ENCODE measurements around the gene FCER1G. TPM values are rescaled to one million over a fixed set of nuclear protein-coding genes. Genes with fewer than 3 reads are reported as not detected.

FCER1G gene
- total RNA-seq, 1 experiment from 2014 or later, result not detected

DNA sequence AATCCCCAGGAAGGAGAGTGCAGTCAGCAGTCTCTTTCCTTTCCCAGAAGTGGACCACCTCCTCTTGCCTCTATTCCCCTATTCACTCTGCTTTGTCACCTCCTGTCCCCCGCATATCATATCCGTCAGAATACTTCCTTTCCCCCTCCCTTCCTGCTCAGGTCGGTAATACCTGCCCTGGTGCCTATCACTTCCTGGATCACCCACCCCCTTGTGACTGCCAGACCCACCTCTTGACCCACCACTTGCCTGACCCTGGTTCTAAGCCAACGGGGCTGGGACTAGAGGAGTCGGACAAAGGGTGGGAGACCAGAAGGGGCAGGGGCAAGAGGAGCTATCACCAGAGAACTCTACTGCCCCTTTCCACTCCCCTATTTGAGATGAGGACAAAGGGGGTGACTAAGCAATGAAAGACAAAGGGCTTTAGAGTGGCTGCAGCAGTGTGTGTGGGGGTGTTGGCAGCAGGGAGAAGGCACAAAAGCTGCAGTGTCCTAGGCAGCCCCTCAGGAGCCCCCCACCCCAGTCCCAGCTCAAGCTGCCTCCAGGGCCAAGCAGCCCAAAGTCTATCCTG lies 14.6 kb upstream of the FCER1G start:
- Histone ChIP-seq H4K20me1 (ENCODE audit: low read length) (no peaks in the 10 kb centered on the region), H3F3A (ENCODE audit: low read length, unreplicated experiment) (no peaks in the 10 kb centered on the region), H3K4me2 (ENCODE audit: low read length) (no peak overlapping the region), H2AFZ (ENCODE audit: low read length) (no peak overlapping the region), H3K4me3 (ENCODE audit: low read length) (no peak overlapping the region), H3K36me3 (ENCODE audit: low read depth, low read length) (peaks cover 12% of the 10 kb centered on the region; the same call in 1 of the 2 replicates), H3K4me1 (ENCODE audit: insufficient read depth, low read length) (peaks cover 26% of the 10 kb centered on the region), H3K27me3 (ENCODE audit: low read length) (no peaks in the 10 kb centered on the region), H3K9me3 (ENCODE audit: low read length) (no peaks in the 10 kb centered on the region), H3K9ac (ENCODE audit: low read length) (no peak overlapping the region), H3K79me2 (ENCODE audit: low read length) (peaks cover 29% of the 10 kb centered on the region), H3K9me2 (replicated peaks; ENCODE audit: low read length) (no peaks in the 10 kb centered on the region), H3K27ac (ENCODE audit: low read length) (no peak overlapping the region)
- ChIA-PET POLR2A (ENCODE audit: unreplicated experiment) (no interaction called here), CTCF (no interaction called here)
- BruUV-seq (replicated peaks), result no TSS peak
- no peak for DNase-seq
- intact Hi-C loops (cut with micrococcal nuclease), result no loop called here
- no peak for ATAC-seq
- TF ChIP-seq EZH2phosphoT487 (IDR thresholded peaks at IDR 0.05; ENCODE audit: borderline replicate concordance, low read length) (no peak), EZH2 (IDR thresholded peaks at IDR 0.05; ENCODE audit: low read length, unreplicated experiment) (no peak)
- TF ChIP-seq, protein P1, sequence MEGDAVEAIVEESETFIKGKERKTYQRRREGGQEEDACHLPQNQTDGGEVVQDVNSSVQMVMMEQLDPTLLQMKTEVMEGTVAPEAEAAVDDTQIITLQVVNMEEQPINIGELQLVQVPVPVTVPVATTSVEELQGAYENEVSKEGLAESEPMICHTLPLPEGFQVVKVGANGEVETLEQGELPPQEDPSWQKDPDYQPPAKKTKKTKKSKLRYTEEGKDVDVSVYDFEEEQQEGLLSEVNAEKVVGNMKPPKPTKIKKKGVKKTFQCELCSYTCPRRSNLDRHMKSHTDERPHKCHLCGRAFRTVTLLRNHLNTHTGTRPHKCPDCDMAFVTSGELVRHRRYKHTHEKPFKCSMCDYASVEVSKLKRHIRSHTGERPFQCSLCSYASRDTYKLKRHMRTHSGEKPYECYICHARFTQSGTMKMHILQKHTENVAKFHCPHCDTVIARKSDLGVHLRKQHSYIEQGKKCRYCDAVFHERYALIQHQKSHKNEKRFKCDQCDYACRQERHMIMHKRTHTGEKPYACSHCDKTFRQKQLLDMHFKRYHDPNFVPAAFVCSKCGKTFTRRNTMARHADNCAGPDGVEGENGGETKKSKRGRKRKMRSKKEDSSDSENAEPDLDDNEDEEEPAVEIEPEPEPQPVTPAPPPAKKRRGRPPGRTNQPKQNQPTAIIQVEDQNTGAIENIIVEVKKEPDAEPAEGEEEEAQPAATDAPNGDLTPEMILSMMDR (conservative IDR thresholded peaks at IDR 0.05; ENCODE audit: low read depth, low read length), result no peak

DNA sequence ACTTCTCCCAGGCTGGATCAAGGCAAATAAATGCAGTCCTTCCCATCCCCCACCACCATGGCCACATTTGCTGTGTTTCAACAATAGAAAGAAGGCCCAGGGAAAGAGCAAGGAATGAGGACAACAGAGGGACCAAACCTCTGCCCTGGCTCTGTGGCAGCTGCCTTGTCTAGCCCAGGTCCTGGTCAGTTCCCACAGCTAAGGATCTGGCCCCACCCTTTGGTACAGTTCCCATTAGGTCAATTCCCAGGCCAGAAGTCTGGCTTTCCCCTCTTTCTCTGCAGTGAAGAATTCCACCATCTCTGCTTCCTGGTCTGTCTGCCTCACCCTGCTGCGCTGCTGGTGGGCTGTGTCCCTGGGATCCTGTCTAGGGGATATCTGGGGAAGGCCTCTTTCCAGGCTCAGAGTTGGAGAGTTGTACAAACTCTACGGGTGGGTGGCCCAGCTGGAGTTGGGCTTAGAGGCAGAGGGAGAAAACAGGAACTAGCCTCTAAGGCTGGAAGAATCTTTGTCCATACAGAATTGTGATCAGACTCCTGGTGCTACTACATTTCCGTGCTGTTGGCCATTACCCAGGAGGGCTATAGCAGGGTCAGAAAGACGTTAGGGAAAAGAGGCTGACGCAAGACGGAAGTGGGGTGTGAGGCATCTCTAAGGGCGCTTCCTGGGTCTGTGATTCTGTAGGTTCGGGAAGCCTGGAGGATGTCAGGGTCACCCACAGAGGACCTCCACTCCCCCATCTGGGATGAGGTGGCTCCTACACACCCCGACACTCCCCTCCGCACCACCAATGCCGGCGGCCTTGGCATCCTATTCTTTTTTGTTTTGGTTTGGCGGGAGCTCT lies 13.9 kb upstream of the FCER1G start:
- Histone ChIP-seq H3K27me3 (ENCODE audit: low read length) (no peaks in the 10 kb centered on the region), H3K9me3 (ENCODE audit: low read length) (no peaks in the 10 kb centered on the region), H3K9ac (ENCODE audit: low read length) (peak overlapping the region; percentile 90), H4K20me1 (ENCODE audit: low read length) (no peaks in the 10 kb centered on the region), H3K4me1 (ENCODE audit: insufficient read depth, low read length) (peaks cover 26% of the 10 kb centered on the region), H3K4me3 (ENCODE audit: low read length) (peak overlapping the region; percentile 81), H3F3A (ENCODE audit: low read length, unreplicated experiment) (no peaks in the 10 kb centered on the region), H3K36me3 (ENCODE audit: low read depth, low read length) (peaks cover 15% of the 10 kb centered on the region; the same call in 1 of the 2 replicates), H3K9me2 (replicated peaks; ENCODE audit: low read length) (no peaks in the 10 kb centered on the region), H3K4me2 (ENCODE audit: low read length) (peak overlapping the region; percentile 85), H2AFZ (ENCODE audit: low read length) (peak overlapping the region; percentile 79), H3K79me2 (ENCODE audit: low read length) (peaks cover 29% of the 10 kb centered on the region), H3K27ac (ENCODE audit: low read length) (peak overlapping the region; percentile 60)
- CTCF ChIA-PET, result interaction anchor here (1.1 to 2.0 kb wide), 2 partner anchors 19 to 24 kb away, joined by 3 to 13 read pairs; partner anchors contain the start of gene TOMM40L
- POLR2A ChIA-PET (ENCODE audit: unreplicated experiment), result interaction anchor here (0.6 to 1.0 kb wide), 2 partner anchors 213 to 231 kb away, joined by 4 to 11 read pairs; no protein-coding TSS in a partner anchor
- DNase-seq, result no peak
- intact Hi-C loops (cut with micrococcal nuclease), result no loop called here
- BruUV-seq (replicated peaks), result TSS peak; percentile 97
- no peak for ATAC-seq
- TF ChIP-seq, protein P1 (conservative IDR thresholded peaks at IDR 0.05; ENCODE audit: low read depth, low read length), result no peak
- TF ChIP-seq EZH2 (IDR thresholded peaks at IDR 0.05; ENCODE audit: low read length, unreplicated experiment) (no peak), EZH2phosphoT487 (IDR thresholded peaks at IDR 0.05; ENCODE audit: borderline replicate concordance, low read length) (no peak)
